Esophagus mucosa (tissue), 1 donor: ENCODE data around the gene VSTM2B. TPM values are rescaled to one million over a fixed set of nuclear protein-coding genes. Genes with fewer than 3 reads are reported as not detected.

Experiments used
- ATAC-seq: fragments of 200-7000 bp; cut with Tn5 transposase; one replicate; pipeline ENCODE4 v1.9.1; 2020
- total RNA-seq: library from RNA; stranded (reverse); gene quantifications from one replicate; pipeline ENCODE4 v1.2.4, GENCODE V29; 2023
- donor health status: DM: yes; HTN: yes; CAD: no.

Gene VSTM2B
- total RNA-seq, 1 donor from 2014 or later: not detected

DNA sequence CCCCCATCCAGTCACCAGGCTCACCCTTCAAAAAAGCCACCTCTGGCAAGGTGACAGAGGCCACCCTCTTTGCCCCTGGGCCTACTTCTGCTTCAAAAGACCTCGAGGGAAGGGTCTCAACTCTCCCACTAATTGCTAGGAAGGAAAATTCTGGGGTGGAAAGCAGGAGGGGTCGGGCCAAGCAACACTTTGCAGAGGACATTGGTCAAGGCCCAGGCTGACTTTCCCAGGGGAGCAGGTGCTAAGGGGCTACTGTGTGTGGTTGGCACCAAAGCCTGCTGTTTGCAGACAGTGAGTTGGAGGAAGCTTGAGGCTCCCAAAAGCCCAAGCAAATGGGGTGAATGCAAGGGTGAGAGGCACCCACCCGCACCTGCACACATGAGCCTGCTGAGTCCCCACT is 28.6 kb upstream of the VSTM2B start:
- no peak for ATAC-seq

DNA sequence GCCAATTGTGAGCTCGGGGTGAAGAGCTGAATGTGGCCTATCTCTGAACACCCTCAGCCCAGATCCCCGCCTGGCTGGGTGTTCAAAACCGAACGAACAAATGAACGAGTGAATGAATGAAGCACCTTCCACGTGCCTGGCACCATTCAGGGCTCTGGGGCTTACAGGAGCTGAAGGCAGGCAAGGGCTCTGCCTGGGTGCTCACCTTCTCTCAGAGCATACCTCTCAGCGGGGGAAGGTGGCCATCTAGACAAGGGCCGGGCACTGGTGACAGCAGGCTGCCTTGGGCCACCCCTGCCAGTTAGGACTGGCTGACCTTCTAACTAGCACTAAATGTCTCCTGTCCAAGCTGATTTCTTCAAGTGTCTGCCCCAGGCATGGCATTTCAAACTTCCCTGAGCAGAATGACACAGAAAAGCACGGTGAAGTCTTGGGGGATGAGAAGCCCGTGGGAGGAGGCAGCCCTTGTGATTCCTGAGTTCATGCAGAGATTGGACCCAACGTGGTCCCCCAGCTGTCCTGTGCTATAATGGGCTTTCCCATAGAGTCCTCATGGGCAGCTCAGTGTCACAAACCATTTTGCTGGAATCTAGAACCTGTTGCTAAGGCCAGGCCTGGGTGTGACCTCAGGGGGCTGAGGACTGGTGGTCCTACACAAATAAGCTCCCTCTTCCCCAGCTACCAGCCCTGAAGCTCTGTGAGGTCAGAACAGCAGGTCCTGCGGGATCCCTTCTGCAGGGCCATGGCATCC is 27.9 kb upstream of the VSTM2B start:
- no peak for ATAC-seq

DNA sequence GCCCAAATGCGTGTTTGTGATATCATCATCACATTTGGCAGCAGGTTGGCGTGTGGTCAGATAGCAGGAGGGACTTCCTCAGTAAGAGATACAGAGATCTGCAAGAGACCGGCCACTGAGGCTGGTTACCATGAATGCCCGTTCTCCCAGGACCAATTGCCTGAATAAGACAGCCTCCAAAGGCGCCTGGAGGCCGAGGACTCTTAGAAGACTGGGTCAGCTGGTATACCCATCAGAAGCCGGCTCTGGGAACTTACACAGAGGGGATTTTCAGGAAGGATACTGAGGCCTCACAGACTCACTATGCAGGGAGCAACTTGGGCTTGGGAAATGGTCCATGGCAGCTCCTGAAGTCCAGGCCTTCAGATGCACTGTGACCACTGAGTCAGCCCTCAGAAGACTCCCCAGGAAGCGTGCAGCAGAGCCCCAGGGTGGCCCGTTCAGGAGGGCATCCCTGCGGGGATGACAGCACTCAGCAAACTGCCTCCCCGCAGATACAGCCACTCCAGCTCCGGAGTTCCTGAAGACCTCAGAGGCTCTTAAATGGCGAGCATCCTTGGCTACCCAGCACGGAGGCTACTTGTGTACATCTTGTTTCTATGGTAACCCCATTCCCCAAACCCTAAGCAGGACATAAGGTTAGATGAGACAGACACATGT is 26.4 kb upstream of the VSTM2B start:
- ATAC-seq: no peak

DNA sequence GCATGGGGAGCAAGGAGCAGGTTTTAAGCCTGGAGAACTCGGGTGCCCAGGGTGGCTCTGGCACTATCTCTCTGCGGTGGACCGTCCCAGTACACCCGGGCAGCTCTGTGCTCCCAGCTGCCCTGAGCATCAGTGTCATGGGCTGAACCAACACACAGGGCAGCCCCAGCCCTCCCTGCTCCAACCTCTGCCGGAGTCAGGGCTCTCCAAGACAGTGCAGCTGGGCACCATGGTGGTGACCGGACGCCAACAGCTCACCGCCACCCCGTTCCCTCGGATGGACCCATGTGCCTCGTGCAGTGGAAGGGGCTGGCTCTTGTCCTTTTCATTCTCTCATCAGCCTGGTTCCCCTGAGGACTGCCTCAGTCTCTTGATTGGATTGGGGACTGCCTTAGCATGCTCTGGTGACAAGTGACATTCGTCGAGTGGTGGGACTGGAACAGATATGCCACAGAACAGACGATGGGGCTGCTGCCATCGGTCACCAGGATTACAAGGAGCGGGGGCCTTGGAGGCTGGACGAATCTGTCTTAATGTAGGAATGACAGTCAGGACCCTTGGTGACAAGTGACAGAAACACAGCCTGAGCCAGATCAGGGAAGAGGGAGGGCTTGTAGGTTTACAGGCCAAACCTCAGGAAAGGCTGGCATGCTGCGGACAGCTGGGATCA is 25.7 kb upstream of the VSTM2B start:
- ATAC-seq: no peak

DNA sequence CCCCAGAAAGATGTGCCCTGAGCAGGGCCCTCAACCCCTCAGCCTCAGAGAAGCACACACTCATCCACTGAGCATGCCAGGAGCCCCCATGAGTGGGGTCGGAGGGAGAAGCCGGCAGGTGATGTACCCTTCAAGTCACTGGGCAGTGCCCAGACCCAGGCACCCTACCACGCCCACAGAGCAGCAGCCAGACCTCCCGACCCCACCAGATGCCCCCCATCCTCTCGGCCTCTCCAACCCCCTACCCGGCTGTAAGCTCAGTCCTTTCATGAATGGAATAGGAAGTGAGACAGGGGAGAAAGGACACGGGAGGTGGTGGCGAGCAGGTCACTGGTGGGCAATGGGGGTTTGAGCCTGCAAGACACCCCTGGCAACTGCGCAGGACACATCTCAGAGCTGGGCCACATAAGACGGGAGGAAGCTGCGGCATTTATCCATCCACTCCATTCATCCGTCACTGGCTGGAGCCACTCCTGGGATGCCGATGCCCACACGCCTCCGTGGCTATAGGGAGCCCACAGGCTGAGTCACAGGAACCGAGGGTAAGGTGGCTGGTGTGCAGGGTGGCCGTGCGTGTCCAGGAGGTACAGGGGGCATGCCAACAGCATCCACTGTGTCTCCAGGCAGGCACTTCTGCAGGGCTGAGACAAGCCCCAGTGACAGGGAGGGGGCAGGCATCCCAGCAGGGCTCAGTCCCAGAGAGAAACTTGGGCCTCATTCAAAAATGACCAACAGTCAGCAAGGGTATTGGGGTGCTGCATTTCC is 23.8 kb upstream of the VSTM2B start:
- no peak for ATAC-seq

DNA sequence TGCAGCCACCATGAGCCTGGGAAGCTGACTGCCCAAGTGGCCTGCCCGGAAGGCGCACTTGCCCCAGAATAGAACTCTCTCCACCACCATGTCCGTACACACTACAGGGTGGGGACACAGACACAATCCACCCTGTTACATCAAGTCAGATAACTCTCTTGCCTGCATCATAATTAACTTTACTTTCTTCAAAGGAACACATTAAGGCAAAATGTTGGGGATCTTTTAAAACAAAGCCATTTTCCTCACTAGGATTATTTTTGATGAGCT is 23.3 kb upstream of the VSTM2B start:
- no peak for ATAC-seq

DNA sequence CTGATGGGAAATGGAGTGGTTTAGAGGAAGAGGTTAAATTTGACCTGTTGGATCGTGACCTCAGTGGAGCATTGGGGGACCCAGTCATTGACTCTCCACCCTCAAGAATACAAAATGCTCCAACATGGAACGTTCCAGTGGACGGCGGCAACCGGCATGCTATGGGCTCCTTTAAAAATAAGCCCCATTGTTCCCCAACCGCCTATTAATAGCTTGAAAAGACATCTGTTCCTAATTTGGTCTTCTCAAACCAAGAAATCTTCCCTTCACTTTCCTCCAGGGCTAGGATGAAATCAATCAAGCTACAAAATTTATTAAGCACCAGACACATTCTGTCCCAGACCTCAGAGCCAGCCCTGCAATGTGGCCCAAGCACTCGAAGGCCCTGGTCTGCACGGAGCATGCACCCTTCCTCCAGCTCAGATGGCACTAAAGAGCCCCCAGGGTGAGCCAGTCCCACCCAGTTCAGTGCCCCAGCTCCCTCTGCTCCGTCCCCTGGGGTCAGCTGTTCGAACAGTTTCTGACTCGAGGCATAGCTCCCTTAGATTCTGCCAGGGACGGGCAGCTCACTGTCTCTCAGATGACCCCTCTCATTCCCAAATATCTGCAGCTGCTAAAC is 22.5 kb upstream of the VSTM2B start:
- ATAC-seq: no peak

DNA sequence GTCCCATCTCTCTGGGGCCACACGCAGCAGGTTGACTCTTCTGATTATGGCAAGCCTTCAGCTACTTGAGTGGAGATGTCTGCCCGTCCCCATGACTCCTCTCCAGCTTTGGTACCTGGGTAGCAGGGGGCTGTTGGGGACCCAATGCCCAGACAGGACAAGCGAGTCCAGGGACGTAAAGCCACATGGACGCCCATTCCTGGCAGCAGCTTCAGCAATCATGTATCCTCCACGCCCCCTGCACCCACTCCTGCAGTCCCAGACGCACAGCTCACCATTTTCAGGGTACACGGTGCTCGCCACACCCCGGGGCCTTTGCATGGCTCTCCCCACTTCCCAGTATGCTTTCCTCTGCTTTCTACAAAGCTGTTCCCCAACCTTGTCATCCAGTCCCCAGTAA is 22.0 kb upstream of the VSTM2B start:
- no peak for ATAC-seq

DNA sequence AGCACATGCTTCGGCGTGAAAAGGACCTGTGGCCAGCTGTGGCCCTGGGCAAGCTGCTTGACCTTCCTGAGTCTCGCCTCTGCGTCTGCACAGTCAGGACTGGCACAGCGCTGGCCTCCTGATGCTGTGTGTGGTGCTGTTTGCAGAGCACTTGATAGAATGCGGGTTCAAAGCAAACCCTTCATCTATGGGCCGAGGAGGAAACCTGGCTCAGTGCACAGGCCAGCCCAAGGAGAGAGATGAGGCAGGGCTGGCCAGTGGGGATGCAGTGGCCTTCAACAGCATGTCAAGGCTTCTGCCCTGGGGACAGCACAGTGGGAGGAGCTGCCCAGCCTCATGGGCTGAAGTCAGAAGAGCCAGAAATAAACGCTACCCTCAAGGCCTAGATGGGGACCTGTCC is 21.3 kb upstream of the VSTM2B start:
- no peak for ATAC-seq

DNA sequence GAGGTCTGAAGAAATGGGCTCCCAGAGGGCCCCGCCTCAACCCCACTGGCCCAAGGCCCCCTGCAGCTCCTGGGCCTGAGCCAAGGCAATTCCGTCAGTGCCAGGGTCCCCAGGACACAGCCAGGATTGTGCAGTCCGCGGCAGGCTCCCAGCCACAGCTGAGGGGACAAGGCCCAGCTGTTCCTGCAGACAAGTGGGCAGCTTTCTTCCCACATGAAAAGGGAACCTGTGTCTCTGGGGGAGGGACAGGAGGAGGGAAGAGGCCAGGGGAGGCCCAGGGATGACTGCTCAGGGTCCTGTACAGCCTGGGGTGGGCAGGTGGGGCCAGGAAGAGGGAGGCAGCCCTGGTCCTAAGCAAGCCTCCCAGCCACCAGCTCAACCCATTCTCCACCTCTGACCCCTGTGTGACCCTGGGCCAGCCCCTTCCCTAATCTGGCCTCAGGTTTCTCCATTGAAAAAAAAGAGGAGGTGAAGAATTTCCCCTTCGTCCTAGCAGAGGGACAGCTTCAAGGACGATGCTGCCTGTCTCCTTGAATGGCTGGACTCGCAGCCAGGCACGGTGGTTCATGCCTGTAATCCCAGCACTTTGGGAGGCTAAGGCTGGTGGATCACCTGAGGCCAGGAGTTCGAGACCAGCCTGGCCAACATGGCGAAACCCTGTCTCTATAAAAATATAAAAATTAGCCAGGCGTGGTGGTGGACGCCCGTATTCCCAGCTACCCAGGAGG is 20.5 kb upstream of the VSTM2B start:
- ATAC-seq: no peak

DNA sequence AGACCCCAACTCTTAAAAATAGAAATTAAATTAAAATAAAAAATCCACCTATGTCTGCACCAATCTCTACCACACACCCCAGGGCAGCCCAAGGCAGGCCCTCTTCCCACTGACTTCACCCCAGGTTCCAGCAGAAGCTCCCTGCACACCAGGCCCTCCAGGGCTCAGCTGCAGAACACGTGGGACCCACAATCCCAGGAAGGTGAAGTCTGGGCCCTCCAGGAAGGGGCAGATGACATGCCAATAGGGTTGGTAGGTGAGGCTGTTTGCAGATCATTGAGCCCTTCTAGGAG is 19.2 kb upstream of the VSTM2B start:
- no peak for ATAC-seq

DNA sequence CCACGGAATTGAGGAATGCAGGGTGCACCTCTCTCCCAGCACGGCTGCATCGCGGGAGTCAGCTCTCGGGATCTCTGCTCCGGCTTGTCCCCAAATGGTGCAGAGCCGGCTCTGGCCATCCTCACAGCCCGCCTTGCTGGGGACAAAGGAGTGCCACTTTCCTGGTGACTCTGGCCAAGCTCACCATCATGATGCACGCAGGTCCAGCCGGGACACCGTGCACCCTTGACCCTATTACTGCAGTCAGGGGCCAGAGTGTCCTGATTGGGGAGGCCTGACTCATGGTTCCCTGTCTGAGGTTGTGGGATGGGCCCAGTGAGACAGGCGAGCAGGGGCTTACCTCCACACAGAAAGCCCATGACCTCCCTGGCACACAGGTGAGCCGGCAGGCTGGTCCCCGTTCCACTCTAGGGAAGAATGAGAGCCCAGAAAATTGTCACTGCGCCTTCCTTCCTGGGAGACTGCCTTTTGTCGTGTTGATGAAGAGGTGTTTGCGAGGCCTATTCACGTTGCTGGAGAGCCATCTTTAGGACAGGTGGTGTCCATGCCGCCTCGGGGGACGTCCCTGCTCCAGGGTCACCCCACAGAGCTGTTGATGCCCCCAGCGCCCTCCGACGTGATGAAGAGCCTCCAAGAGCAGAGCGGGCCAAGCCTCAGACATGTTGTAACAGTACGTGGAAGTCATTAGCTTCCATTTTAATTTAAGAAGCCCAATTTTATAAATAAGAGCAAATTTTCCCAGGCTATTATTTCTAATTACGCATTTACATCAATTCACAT is 18.5 kb upstream of the VSTM2B start:
- ATAC-seq: no peak

DNA sequence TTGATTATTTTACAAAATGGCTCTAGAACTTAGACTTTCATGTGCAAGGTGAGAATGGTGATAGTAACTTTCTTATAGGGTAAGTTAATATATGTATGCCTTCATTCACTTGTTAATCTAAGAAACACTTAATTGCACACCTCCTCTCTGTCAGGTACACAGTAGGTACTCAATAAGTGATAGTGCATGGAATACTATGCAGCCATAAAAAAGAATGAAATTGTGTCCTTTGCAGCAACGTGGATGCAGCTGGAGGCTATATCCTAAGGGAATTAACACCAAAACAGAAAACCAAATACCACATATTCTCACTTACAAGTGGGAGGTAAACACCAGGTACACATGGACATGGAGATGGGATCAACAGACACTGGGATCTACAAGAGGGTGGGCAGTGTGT is 17.6 kb upstream of the VSTM2B start:
- ATAC-seq: no peak

DNA sequence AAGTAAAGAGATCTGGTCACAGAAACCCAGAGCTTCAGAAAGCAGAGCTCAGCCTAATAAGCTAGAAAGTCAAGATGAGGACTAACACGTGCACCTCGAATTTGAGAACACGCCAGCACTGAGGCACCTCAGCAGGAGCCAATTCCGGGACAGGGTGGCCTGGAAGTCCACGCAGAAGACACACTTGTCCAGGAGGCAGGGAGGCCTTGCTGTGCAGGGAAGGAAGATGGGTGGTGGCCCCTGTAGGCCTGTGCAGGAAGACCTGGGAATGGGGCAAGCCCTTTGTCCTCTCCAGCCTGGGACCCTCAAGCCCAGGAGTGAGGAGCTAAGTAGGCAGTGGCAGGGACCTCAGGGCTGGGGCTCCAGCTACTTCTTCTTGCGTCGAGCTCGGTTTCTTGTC is 16.3 kb upstream of the VSTM2B start:
- no peak for ATAC-seq

DNA sequence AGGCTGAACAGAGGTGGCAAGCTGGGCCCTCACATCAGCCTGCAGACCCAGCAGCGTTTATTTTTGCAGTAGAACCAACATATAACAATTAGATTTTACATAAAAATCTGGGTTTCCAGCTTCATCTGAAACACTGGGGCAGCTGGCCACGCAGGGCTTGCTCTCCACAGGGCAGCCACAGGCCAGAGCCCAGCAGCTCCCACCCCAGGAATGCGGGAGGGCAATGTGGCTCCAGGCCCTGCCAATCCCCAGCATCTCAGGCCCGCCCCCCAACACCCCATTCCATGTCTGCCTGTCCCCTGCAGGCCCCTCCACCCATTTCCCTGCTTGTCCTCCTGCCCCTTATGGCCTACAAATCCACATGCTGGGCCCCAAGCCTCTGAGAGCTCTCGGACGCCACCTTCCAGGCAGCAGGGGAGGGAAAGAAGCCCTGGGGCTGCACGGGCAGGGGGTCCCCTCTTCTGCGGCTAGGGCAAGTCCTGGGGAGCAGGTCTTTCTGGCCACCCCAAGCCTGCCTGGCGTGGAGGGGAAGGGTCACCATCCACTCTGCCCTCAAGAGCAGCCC is 15.0 kb upstream of the VSTM2B start:
- ATAC-seq: no peak

DNA sequence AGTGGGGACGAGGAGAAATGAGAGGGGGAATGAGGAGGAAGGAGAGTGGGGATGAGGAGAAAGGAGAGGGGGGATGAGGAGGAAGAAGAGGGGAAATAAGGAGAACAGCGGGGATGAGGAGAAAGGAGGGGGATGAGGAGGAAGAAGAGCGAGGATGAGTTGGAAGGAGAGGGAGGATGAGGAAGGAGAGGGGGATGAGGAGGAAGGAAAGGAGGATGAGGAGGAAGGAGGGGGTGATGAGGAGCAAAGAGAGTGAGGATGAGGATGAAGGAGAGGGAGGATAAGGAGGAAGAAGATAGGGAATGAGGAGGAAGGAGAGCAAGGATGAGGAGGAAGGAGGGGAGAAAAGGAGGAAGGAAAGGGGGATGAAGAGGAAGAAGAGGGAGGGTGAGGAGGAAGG is 14.0 kb upstream of the VSTM2B start:
- ATAC-seq: no peak

DNA sequence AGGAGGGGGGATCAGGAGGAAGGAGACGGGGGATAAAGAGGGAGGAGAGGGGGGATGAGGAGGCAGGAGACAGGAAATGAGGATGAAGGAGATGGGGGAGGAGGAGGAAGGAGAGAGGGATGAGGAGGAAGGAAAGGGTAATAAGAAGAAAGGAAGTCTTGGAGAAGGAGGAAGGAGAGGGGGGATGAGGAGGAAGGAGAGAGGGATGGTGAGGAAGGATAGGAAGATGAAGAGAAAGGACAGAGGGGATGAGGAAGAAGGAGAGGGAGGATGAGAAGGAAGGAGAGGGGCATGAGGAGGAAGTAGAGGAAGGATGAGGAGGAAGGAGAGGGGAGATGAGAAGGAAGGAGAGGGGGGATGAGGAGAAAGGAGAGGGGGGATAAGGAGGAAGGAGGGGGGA is 13.0 kb upstream of the VSTM2B start:
- ATAC-seq: no peak

DNA sequence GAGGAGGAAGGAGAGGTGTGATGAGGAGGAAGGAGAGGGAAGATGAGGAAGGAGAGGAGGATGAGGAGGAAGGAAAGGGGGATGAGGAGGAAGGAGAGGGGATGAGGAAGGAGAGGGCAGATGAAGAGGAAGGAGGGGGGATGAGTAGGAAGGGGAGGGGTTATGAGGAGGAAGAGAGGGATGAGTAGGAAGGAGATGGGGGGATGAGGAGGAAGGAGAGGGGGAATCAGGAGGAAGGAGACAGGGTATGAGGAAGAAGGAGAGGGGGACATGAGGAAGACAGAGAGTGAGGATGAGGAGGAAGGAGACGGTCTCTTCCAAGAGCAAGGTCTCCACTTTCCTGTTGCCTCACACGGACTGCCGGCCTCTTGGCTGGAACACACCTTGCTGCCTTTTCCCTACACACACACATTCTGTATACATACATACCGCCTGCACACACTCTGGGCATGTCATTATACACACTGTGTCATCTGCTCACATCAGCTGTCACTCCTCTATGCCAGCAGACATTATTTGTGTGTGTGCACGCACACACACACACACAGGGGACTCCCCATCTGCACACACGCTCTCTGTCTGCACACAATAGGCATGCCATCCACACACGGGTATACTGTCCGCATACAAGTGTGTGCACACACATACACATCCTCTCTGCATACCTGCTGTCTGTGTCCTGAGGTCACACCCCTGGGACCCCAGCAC is 11.1 kb upstream of the VSTM2B start:
- no peak for ATAC-seq

DNA sequence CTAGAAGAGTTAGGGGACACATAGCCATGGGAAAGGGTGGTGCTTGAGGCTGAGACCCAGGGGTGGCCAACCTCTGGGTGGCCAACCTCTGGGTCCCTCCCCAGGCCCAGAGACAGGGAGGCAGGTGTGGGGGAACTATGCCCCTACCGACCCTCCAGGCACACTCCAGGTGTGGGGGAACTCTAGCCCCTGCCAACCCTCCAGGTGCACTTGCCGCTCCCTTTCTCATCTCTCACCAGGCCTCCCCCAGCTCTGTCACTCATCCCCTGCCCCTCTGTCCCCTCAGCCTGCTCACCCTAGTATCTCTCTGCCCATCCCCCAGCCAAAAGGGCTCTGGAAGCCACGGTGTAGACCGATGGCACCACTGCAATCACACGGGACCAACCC is 10.6 kb upstream of the VSTM2B start:
- ATAC-seq: no peak

DNA sequence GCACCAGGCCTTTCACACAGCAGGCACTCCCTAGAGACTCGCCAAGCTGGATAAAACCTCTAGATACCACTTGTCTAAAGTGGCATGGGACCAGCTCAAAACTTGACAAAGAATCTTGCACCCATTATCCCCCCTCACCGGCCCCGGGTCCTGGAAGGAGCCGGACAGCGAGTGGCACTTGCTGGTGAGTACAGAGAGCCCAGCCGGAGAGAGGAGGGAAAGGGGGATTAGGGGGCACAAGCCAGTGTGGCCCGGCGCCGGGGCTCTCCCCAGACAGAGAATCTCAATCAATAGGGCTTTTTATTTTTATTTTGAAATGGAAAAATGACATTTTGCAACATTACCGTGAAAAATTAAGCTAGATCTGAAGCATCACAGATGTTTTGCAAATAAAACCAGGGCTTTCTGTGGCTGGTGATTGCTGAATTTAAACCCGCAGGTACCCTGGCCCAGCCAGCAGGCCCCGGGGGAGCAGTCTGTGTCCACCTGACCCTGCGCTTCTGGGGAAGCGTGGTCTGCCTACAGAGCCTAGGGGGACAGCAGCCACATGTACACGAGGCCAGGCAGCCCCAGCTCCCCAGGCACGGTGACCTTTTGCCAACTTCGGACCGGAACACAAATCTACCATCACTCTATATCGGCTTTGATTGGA is 10.0 kb upstream of the VSTM2B start:
- no peak for ATAC-seq
